Gastrocnemius medialis (tissue), 4 donors: Measurements from ENCODE around the gene UROC1.

ENCODE experiments used
- CTCF ChIP-seq, 5 experiments: fragments of 450-650 bp in 3 of 5; fragments of 200-600 bp in 2 of 5; sonication (generic) in 2 of 5; IDR thresholded peaks in 4 of 5; conservative IDR thresholded peaks in 1 of 5; 1 replicate in 4 of 5; 2 replicates in 1 of 5; pipeline ENCODE4 v1.5.1; 2016 to 2019; ENCODE audit warnings: antibody characterized with exemption in 5 of 5, mild to moderate bottlenecking in 3 of 5, moderate library complexity in 3 of 5
- POLR2A ChIP-seq, 2 donors: fragments of 450-650 bp; IDR thresholded peaks; one replicate each; pipeline ENCODE4 v1.6.1; 2017; ENCODE audit warnings: antibody characterized with exemption in 2 of 2, mild to moderate bottlenecking in 2 of 2, moderate library complexity in 2 of 2

- no peak for TF ChIP-seq CTCF (IDR thresholded peaks at IDR 0.05 in 4 of 5, conservative IDR thresholded peaks at IDR 0.05 in 1 of 5)
- no peak for TF ChIP-seq POLR2A (IDR thresholded peaks at IDR 0.05)
Measured at GRCh38 chr3:126498461-126498860, 19.1 kb downstream of the UROC1 start.
